Panc1 (cell line): ENCODE results near the gene PPP2R2B. TPM values are rescaled to one million over a fixed set of nuclear protein-coding genes. Genes with fewer than 3 reads are reported as not detected.

Experiments
- ATAC-seq: fragments of 200-7000 bp; cut with Tn5 transposase; 2 replicates; pipeline ENCODE4 v1.9.1; 2020; ENCODE audit warnings: mild to moderate bottlenecking, moderate library complexity
- BruUV-seq: library from RNA; stranded (reverse); fragments of 400-500 nt; replicated peaks from 2 replicates; lab custom pipeline; 2021; lab: Mats Ljungman, UMichigan
- CTCF ChIA-PET: fragments of 300-600 bp; sonication (Branson Sonifier 250); formaldehyde crosslinking; loops from one replicate; lab custom pipeline; 2022; ENCODE audit warnings: antibody characterized with exemption; lab: Charles Lee
- POLR2A ChIA-PET: fragments of 300-600 bp; sonication (Branson Sonifier 250); formaldehyde crosslinking; loops from one replicate; lab custom pipeline; 2022; ENCODE audit warnings: antibody characterized with exemption; lab: Charles Lee
- DNase-seq: peaks from one replicate; pipeline ENCODE4 v3.0.0-alpha.2; 2010; ENCODE audit warnings: low read depth, low spot score
- H3K27ac ChIP-seq: 2 replicates; pipeline ENCODE4 v1.5.1; 2011; ENCODE audit warnings: mild to moderate bottlenecking, low read length, inconsistent platforms
- H3K27me3 ChIP-seq: fragments of 200-500 bp; sonication (Bioruptor generic); 2 replicates; pipeline ENCODE4 v1.6.0; 2014; ENCODE audit warnings: low read length, inconsistent platforms; ENCODE audit not compliant: control insufficient read depth, insufficient read depth
- H3K36me3 ChIP-seq: fragments of 200-500 bp; sonication (Bioruptor generic); 2 replicates; pipeline ENCODE4 v1.5.1; 2014; ENCODE audit warnings: inconsistent platforms, mild to moderate bottlenecking, low read length, moderate library complexity; ENCODE audit not compliant: control insufficient read depth, insufficient read depth
- H3K4me1 ChIP-seq: 2 replicates; pipeline ENCODE4 v1.5.1; 2011; ENCODE audit warnings: inconsistent platforms, mild to moderate bottlenecking, low read length, moderate library complexity; ENCODE audit not compliant: control insufficient read depth, insufficient read depth
- H3K4me3 ChIP-seq, 2 experiments: 2 replicates each; pipeline ENCODE4 v1.5.1; 2011 to 2012; ENCODE audit warnings: low read depth in 2 of 2, low read length in 2 of 2, mild to moderate bottlenecking in 2 of 2, inconsistent platforms in 1 of 2, moderate library complexity in 1 of 2
- H3K9me3 ChIP-seq: fragments of 200-500 bp; sonication (Bioruptor generic); 2 replicates; pipeline ENCODE4 v1.5.1; 2014; ENCODE audit warnings: low read depth, mild to moderate bottlenecking, inconsistent platforms, low read length, moderate library complexity; ENCODE audit not compliant: control insufficient read depth, insufficient read depth
- CTCF ChIP-seq: fragments of 450-650 bp; IDR thresholded peaks from 2 replicates; pipeline ENCODE4 v1.5.1; 2017; ENCODE audit warnings: mild to moderate bottlenecking
- POLR2AphosphoS5 ChIP-seq: IDR thresholded peaks from 2 replicates; pipeline ENCODE4 v1.6.1; 2012; ENCODE audit warnings: mild to moderate bottlenecking, low read depth, low read length, moderate library complexity
- REST ChIP-seq, 2 experiments: IDR thresholded peaks; 2 replicates each; pipeline ENCODE4 v1.6.1; 2011 to 2012; ENCODE audit warnings: low read depth in 2 of 2, control low read depth in 1 of 2, low read length in 1 of 2, mild to moderate bottlenecking in 1 of 2, moderate library complexity in 1 of 2; ENCODE audit not compliant: insufficient read depth in 1 of 2
- SIN3A ChIP-seq: IDR thresholded peaks from 2 replicates; pipeline ENCODE4 v1.6.1; 2012; ENCODE audit warnings: low read depth, mild to moderate bottlenecking, low read length, moderate library complexity, borderline replicate concordance; ENCODE audit not compliant: insufficient read depth
- TCF7L2 ChIP-seq: IDR thresholded peaks from 2 replicates; pipeline ENCODE4 v1.6.1; 2011; ENCODE audit warnings: mild to moderate bottlenecking, low read depth, low read length, inconsistent platforms
- in situ Hi-C: cut with HindIII; loops from 2 replicates; pipeline ENCODE4 v1.10.0; 2016; ENCODE audit warnings: low sequenced_read_pairs, low pct_unique_long_range_greater_than_20kb
- intact Hi-C: fragments of 100-400 bp; cut with micrococcal nuclease; formaldehyde crosslinking; loops from one replicate; pipeline ENCODE4 v1.10.0; 2022; ENCODE audit not compliant: unreplicated experiment
- total RNA-seq: library from RNA; stranded (reverse); gene quantifications from one replicate; pipeline ENCODE4 v1.2.1, GENCODE V29; 2021; ENCODE audit not compliant: unreplicated experiment

Gene PPP2R2B
- total RNA-seq, 1 experiment from 2014 or later, result 8.8 TPM

- in situ Hi-C loops, result no loop called here
- no peaks in the 10 kb centered on the region for H3K9me3 ChIP-seq
- ChIA-PET POLR2A (no interaction called here), CTCF (no interaction called here)
- intact Hi-C loops, result no loop called here
- DNase-seq, result no peak
- TF ChIP-seq POLR2AphosphoS5 (no peak), REST (IDR thresholded peaks at IDR 0.05; ENCODE audit: insufficient read depth in 1 of 2, low read depth in 2 of 2, low read length in 1 of 2) (no peak), SIN3A (no peak), CTCF (no peak), TCF7L2 (no peak)
- H3K27me3 ChIP-seq, result no peaks in the 10 kb centered on the region
- H3K27ac ChIP-seq, result no peak overlapping the region
- no peak for ATAC-seq
- H3K4me3 ChIP-seq, result no peak overlapping the region
- no TSS peak for BruUV-seq
- no peaks in the 10 kb centered on the region for H3K4me1 ChIP-seq
- no peaks in the 10 kb centered on the region for H3K36me3 ChIP-seq
These were observed 123.9 kb downstream of the PPP2R2B start for GRCh38 chr5:146754621-146755020.

- BruUV-seq, result no TSS peak
- no peak for TF ChIP-seq REST (IDR thresholded peaks at IDR 0.05; ENCODE audit: insufficient read depth in 1 of 2, low read depth in 2 of 2, low read length in 1 of 2)
- TF ChIP-seq TCF7L2, result no peak
- TF ChIP-seq POLR2AphosphoS5, result no peak
- TF ChIP-seq CTCF, result no peak
- TF ChIP-seq SIN3A, result no peak
- intact Hi-C loops (no loop called here), in situ Hi-C loops (no loop called here)
- H3K4me1 ChIP-seq, result no peaks in the 10 kb centered on the region
- no peak overlapping the region for H3K4me3 ChIP-seq
- CTCF ChIA-PET, result no interaction called here
- no peak for DNase-seq
- H3K9me3 ChIP-seq, result no peaks in the 10 kb centered on the region
- no peak for ATAC-seq
- no peaks in the 10 kb centered on the region for H3K27me3 ChIP-seq
- H3K27ac ChIP-seq, result no peak overlapping the region
- no peaks in the 10 kb centered on the region for H3K36me3 ChIP-seq
- POLR2A ChIA-PET, result no interaction called here
These were observed 124.9 kb downstream of the PPP2R2B start for GRCh38 chr5:146753641-146754040.
